Activated CD4-positive, alpha-beta memory T cell treated with anti-CD3 and anti-CD28 coated beads for 36 hours (primary cell): Measurements from ENCODE around the gene URB1. TPM values are rescaled to one million over a fixed set of nuclear protein-coding genes. Genes with fewer than 3 reads are reported as not detected.
"Not testable (repeated sequence)": the region's sequence is repeated elsewhere in the genome, so short reads cannot be mapped to it uniquely, and the experiment has no call there.

ENCODE experiments used
- CTCF ChIA-PET: fragments of 350-600 bp; sonication (Branson Sonifier 250); formaldehyde crosslinking; loops from one replicate; lab custom pipeline; 2021; ENCODE audit warnings: antibody characterized with exemption, inconsistent platforms; lab: Charles Lee
- POLR2A ChIA-PET: fragments of 350-600 bp; sonication (Branson Sonifier 250); formaldehyde crosslinking; loops from one replicate; lab custom pipeline; 2021; ENCODE audit warnings: antibody characterized with exemption; lab: Charles Lee
- DNase-seq: peaks from one replicate; pipeline ENCODE4 v3.0.0-alpha.2; 2020
- H3K27ac Mint-ChIP-seq: one replicate; pipeline ENCODE4 v1.8.0; 2021; ENCODE audit warnings: mixed read lengths
- H3K27me3 Mint-ChIP-seq: one replicate; pipeline ENCODE4 v1.8.0; 2021; ENCODE audit warnings: mixed read lengths
- H3K36me3 Mint-ChIP-seq: one replicate; pipeline ENCODE4 v1.8.0; 2021; ENCODE audit warnings: mixed read lengths
- H3K4me1 Mint-ChIP-seq: one replicate; pipeline ENCODE4 v1.8.0; 2021; ENCODE audit warnings: low read depth, mixed read lengths
- H3K4me3 Mint-ChIP-seq: one replicate; pipeline ENCODE4 v1.8.0; 2021; ENCODE audit warnings: mild to moderate bottlenecking, mixed read lengths
- H3K9me3 Mint-ChIP-seq: one replicate; pipeline ENCODE4 v1.8.0; 2021; ENCODE audit warnings: mixed read lengths
- intact Hi-C: fragments of 100-400 bp; cut with micrococcal nuclease; formaldehyde crosslinking; loops from one replicate; pipeline ENCODE4 v1.15.1; 2023
- total RNA-seq, 2 experiments: library from RNA; stranded (reverse); gene quantifications; one replicate each; pipeline ENCODE4 v1.2.3, GENCODE V29; 2021

URB1 gene
- 10 to 100 TPM; 21.5 to 23.4 TPM for total RNA-seq

DNA sequence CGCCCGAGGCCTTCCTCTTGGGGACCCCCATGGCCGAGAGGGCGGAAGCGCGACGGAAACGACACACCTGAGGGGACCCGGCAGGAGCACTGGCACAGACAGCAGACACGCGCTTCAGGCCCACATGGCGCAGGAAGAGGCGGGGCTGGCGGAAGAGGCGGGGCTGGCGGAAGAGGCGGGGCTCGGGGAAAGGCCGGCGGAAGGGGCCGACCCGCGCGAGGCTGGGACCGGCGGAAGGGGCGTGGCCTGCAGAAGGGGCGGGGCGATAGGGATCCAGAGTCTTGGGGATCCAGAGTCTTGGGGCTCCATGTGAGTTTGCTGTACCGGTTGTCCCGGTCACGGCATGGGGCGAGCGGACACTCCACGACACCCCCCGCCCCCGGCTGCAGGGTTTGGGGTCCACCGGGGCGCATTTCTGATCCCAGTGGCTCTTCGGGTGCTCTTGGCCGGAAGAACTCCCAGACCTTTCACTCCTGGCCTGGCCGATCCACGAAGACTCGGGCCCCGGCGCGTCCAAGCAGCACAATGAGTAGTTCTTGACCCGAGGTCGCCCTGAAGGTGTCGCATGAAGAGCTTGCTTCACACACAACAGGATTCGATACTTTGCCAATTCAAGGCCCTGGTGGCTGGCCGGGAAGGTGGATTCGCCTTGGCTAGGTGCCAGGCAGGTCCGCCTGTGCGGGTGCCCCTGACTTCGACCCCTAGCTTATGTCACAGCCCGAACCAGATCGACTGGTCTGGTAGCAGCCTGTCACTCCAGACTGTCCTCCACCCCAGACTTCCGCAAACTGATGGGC, at the start of gene URB1:
Gene URB1 (minus strand): TSS at position 133 of the 797 bp plus-strand sequence. CDS start 102 bp downstream, at position 31.
- Mint-ChIP-seq H3K27ac (peak within 1 kb of the TSS; percentile 51), H3K4me1 (peaks cover 43% of the 10 kb centered on the region), H3K36me3 (peaks cover 6% of the 10 kb centered on the region), H3K4me3 (peak within 1 kb of the TSS; percentile 80), H3K9me3 (no peaks in the 10 kb centered on the region), H3K27me3 (peaks cover 2% of the 10 kb centered on the region)
- peak; percentile 96 for DNase-seq
- POLR2A ChIA-PET = interaction anchor here (1.6 to 2.7 kb wide), 2 partner anchors 18 to 219 kb away, joined by 6 to 15 read pairs; partner anchors contain the start of genes CFAP298 and EVA1C
- CTCF ChIA-PET = interaction anchor here (1.6 to 2.8 kb wide), 3 partner anchors 8 to 208 kb away, joined by 3 to 17 read pairs (median 13); no protein-coding TSS in a partner anchor
- intact Hi-C loops = loop anchor here (1.0 to 5.0 kb wide), 5 partner anchors 18 to 660 kb away; partner anchors contain the start of genes CFAP298, MIS18A and SCAF4

DNA sequence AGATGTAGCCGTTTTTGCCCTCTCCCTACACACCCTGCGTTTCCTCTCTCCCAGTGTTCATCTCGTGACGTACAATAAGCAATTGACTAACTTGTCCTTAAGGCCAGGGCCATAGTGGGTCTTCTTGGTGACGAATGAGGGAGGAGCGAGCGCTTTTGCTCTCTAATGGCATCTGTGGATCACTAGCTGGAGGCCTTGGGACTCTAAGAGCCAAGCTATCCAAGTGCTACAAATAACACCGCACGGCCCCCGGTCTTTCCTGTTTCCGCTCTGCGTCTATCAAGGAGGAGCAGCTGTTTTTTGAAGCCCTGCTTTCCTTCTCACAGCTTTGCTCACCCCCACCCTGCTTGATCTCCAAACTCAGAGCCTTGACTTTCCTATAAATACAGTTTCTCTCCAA, 44.9 kb upstream of the URB1 start:
- Mint-ChIP-seq H3K4me1 (peaks cover 6% of the 10 kb centered on the region), H3K27me3 (no peaks in the 10 kb centered on the region), H3K9me3 (peaks cover 3% of the 10 kb centered on the region), H3K4me3 (no peak overlapping the region), H3K36me3 (peaks cover 3% of the 10 kb centered on the region), H3K27ac (no peak overlapping the region)
- intact Hi-C loops = no loop called here
- POLR2A ChIA-PET = no interaction called here
- CTCF ChIA-PET = no interaction called here
- DNase-seq = no peak

DNA sequence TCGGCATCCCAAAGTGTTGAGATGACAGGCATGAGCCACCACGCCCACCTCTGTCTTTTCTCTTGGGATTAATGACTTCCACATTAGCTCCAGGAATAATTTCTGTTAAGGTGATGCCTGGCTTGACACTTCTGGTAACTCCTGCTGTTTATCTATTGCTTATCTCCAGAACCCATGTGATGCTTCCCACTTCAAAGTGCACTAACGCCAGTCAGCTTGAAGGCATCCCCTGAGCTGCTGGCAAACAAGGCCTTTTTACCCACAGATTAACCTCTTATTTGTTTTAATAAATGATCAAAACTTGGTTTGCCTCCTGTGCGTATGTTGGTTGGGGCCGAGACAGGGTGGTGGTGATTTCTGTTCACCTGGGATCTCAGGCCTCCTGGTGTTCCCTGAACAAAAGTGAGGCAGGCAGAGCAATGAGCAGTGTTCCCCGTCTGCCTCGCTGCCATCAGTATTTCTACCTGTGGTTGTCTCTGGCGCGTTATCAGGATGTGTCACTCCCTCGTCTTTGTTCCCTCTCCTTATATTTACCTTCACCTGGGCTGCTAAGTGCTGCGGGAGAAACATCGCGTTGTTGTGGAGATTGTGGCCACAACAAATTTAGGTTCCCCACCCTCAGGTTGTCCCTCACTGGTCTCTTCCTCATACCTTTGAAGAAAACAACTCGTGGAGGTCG, 40.3 kb upstream of the URB1 start:
- H3K9me3 Mint-ChIP-seq, H3K36me3 Mint-ChIP-seq, DNase-seq, H3K27ac Mint-ChIP-seq, CTCF ChIA-PET, H3K4me1 Mint-ChIP-seq, H3K27me3 Mint-ChIP-seq, intact Hi-C loops, H3K4me3 Mint-ChIP-seq, POLR2A ChIA-PET: not testable (repeated sequence)

- Mint-ChIP-seq H3K4me1 (no peaks in the 10 kb centered on the region), H3K36me3 (peaks cover 10% of the 10 kb centered on the region), H3K4me3 (no peak overlapping the region), H3K27me3 (no peaks in the 10 kb centered on the region), H3K9me3 (peaks cover 3% of the 10 kb centered on the region), H3K27ac (no peak overlapping the region)
- POLR2A ChIA-PET = no interaction called here
- CTCF ChIA-PET = no interaction called here
- intact Hi-C loops = no loop called here
- DNase-seq = no peak
Measured at GRCh38 chr21:32427958-32428623, 35.3 kb upstream of the URB1 start.

GRCh38 chr21:32426592-32427051, 33.8 kb upstream of the URB1 start:
- Mint-ChIP-seq H3K9me3 (peaks cover 4% of the 10 kb centered on the region), H3K4me3 (no peak overlapping the region), H3K27ac (no peak overlapping the region), H3K4me1 (no peaks in the 10 kb centered on the region), H3K27me3 (no peaks in the 10 kb centered on the region), H3K36me3 (peaks cover 10% of the 10 kb centered on the region)
- DNase-seq = no peak
- ChIA-PET CTCF (no interaction called here), POLR2A (no interaction called here)
- intact Hi-C loops = no loop called here

GRCh38 chr21:32426066-32426465, 33.3 kb upstream of the URB1 start:
- Mint-ChIP-seq H3K4me1 (no peaks in the 10 kb centered on the region), H3K4me3 (no peak overlapping the region), H3K27ac (no peak overlapping the region), H3K36me3 (peaks cover 10% of the 10 kb centered on the region), H3K9me3 (peaks cover 4% of the 10 kb centered on the region), H3K27me3 (no peaks in the 10 kb centered on the region)
- intact Hi-C loops = no loop called here
- no peak for DNase-seq
- ChIA-PET CTCF (interaction anchor here (1.2 kb wide), 1 partner anchor 175 kb away, joined by 3 read pairs; no protein-coding TSS in a partner anchor), POLR2A (no interaction called here)

- intact Hi-C loops = no loop called here
- ChIA-PET CTCF (interaction anchor here (1.2 kb wide), 1 partner anchor 175 kb away, joined by 3 read pairs; no protein-coding TSS in a partner anchor), POLR2A (no interaction called here)
- Mint-ChIP-seq H3K27me3 (no peaks in the 10 kb centered on the region), H3K9me3 (peaks cover 4% of the 10 kb centered on the region), H3K4me3 (no peak overlapping the region), H3K27ac (no peak overlapping the region), H3K4me1 (no peaks in the 10 kb centered on the region), H3K36me3 (peaks cover 10% of the 10 kb centered on the region)
- no peak for DNase-seq
Measured at GRCh38 chr21:32425628-32426027, 32.8 kb upstream of the URB1 start.

- no peaks in the 10 kb centered on the region for H3K27me3 Mint-ChIP-seq
- H3K36me3 Mint-ChIP-seq = peaks cover 2% of the 10 kb centered on the region
- H3K9me3 Mint-ChIP-seq = peaks cover 2% of the 10 kb centered on the region
- H3K27ac Mint-ChIP-seq = no peak overlapping the region
- H3K4me3 Mint-ChIP-seq = no peak overlapping the region
- intact Hi-C loops = no loop called here
- no peaks in the 10 kb centered on the region for H3K4me1 Mint-ChIP-seq
- DNase-seq = no peak
- POLR2A ChIA-PET = no interaction called here
- CTCF ChIA-PET = no interaction called here
Measured at GRCh38 chr21:32424674-32425073, 31.9 kb upstream of the URB1 start.

GRCh38 chr21:32424191-32424535, 31.4 kb upstream of the URB1 start:
- no peaks in the 10 kb centered on the region for H3K27me3 Mint-ChIP-seq
- no peak overlapping the region for H3K4me3 Mint-ChIP-seq
- no peak overlapping the region for H3K27ac Mint-ChIP-seq
- CTCF ChIA-PET = interaction anchor here (1.4 kb wide), 1 partner anchor 145 kb away, joined by 5 read pairs; no protein-coding TSS in a partner anchor
- H3K4me1 Mint-ChIP-seq = no peaks in the 10 kb centered on the region
- H3K9me3 Mint-ChIP-seq = peaks cover 2% of the 10 kb centered on the region
- peaks cover 2% of the 10 kb centered on the region for H3K36me3 Mint-ChIP-seq
- intact Hi-C loops = no loop called here
- POLR2A ChIA-PET = no interaction called here
- DNase-seq = no peak

DNA sequence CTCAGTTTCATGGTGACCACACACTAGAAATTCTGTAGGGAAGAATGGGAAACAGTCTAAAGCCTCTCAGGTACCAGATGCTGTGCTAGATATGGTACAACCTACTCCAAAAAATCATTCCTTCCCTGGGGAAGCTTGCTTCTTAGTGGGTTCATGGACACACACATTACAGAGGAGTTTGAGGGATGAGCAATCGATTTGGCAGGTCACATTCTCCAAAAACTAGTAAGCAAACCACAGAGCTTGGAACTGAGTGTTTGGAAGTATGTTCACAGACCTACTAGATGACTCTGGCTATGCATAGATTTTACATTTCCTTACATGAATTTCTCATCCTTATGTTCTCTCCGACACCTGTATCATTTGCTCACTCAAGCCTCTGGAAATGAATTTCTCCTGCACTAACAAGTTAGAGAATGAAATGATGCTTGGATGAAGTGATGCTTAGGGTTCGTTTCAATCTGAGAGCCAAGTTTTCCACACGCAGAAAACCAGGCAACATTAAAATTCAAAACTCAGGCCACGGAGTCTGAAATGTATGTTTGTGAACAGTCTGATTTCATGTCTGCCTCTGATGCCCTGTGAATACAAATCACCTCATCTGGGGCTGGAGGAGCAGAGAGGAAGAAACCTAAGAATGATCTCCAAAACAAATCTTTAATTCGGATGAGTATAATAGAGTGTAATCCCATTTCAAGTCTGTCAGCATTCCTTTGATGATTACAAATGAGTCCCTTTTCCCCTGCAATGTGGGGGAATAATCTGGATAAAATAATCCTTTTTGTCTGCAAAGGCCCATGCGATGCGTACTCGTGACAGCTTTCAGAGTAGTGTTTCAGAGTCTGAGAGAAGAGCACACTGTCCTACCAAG, 30.7 kb upstream of the URB1 start:
- no peak for DNase-seq
- ChIA-PET CTCF (interaction anchor here (1.4 to 2.3 kb wide), 2 partner anchors 20 to 146 kb away, joined by 4 to 5 read pairs; no protein-coding TSS in a partner anchor), POLR2A (no interaction called here)
- Mint-ChIP-seq H3K9me3 (peaks cover 2% of the 10 kb centered on the region), H3K36me3 (peaks cover 2% of the 10 kb centered on the region), H3K4me1 (no peaks in the 10 kb centered on the region), H3K4me3 (no peak overlapping the region), H3K27ac (no peak overlapping the region), H3K27me3 (no peaks in the 10 kb centered on the region)
- intact Hi-C loops = no loop called here

DNA sequence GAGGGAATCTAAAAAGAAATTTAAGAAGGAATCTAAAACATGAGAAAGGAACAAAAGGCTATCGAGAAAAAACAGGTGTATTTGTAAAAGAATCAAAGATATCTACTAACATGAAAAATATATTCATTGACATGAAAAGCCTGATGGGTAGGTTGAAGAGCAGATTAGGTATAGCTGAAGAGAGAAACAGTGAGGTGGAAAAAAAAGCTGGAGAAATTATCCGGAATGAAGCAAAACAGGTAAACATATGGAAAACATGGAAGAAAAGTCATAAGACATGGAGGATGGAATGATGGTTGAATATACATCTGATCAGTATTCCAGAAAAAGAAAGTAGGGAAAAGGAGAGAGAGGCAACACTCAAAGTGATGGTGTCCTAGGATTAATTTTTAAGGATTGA, 29.3 kb upstream of the URB1 start:
- DNase-seq = no peak
- ChIA-PET CTCF (interaction anchor here (2.3 kb wide), 1 partner anchor 19 kb away, joined by 4 read pairs; no protein-coding TSS in a partner anchor), POLR2A (no interaction called here)
- intact Hi-C loops = no loop called here
- Mint-ChIP-seq H3K27me3 (no peaks in the 10 kb centered on the region), H3K27ac (no peak overlapping the region), H3K4me1 (no peaks in the 10 kb centered on the region), H3K9me3 (peaks cover 2% of the 10 kb centered on the region), H3K36me3 (peaks cover 2% of the 10 kb centered on the region), H3K4me3 (no peak overlapping the region)
